Measurements from ENCODE around the gene SLC15A4.
"Not testable (repeated sequence)": the region's sequence is repeated elsewhere in the genome, so short reads cannot be mapped to it uniquely, and the experiment has no call there.

SLC15A4 gene

GRCh38 chr12:128844031-128844635 lies 20.4 kb upstream of the SLC15A4 start:
- DNase-seq (ENCODE audit: low spot score) = no peak

- no peak for DNase-seq (ENCODE audit: low spot score)
Observed at GRCh38 chr12:128843538-128843937, 19.8 kb upstream of the SLC15A4 start.

GRCh38 chr12:128842579-128842978 lies 18.8 kb upstream of the SLC15A4 start:
- no peak for DNase-seq (ENCODE audit: low spot score)

- DNase-seq (ENCODE audit: low spot score) = no peak
Observed at GRCh38 chr12:128840862-128841468, 17.2 kb upstream of the SLC15A4 start.

DNA sequence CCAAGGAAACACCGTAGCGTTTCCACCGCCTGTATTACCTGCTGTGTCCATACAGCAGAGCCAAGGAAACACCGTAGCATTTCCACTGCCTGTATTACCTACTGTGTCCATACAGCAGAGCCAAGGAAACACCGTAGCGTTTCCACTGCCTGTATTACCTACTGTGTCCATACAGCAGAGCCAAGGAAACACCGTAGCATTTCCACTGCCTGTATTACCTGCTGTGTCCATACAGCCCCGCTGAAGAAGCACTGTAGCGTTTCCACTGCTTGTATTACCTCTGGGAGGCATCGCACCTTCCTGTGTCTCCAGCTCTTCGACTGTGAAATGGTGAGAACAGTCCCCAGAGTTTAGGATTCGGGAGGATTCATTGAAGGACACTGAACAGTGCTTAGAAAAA lies 16.1 kb upstream of the SLC15A4 start:
- DNase-seq (ENCODE audit: low spot score) = not testable (repeated sequence)

DNA sequence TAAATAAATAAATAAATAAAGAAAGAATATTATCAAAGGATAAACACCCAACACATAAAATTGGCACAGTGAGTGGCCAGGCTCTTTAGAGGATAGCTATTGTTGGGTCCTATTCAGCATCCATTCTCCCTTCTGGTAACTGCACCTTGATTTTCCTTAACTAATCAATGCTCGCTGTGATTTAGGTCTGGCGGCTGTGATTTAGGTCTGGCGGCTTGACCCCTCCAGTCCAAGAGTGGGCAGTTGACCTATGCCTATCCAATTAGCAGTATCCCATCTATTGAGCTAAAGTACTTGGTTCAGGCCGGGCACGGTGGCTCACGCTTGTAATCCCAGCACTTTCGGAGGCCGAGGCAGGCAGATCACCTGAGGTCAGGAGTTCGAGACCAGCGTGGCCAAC lies 9.7 kb upstream of the SLC15A4 start:
- DNase-seq (ENCODE audit: low spot score) = no peak

DNA sequence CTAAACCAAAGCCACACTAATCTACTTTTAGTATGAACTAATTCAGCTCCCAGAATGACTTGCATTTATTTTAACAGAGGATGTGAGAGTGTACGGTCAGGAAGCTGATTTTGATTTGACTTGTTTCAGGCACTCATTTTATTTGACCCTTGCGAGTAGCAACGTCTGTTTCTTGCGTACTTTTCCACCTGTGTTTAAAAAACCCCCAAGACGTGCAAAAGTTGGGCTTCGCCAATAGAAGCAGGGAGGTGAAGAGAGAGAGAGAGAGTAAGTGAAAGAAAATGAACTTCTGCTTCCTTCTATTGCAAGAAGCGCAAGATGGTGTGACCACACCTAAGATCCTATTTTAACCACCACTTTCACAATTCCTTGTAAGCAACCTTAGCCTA lies 6.7 kb upstream of the SLC15A4 start:
- no peak for DNase-seq (ENCODE audit: low spot score)

DNA sequence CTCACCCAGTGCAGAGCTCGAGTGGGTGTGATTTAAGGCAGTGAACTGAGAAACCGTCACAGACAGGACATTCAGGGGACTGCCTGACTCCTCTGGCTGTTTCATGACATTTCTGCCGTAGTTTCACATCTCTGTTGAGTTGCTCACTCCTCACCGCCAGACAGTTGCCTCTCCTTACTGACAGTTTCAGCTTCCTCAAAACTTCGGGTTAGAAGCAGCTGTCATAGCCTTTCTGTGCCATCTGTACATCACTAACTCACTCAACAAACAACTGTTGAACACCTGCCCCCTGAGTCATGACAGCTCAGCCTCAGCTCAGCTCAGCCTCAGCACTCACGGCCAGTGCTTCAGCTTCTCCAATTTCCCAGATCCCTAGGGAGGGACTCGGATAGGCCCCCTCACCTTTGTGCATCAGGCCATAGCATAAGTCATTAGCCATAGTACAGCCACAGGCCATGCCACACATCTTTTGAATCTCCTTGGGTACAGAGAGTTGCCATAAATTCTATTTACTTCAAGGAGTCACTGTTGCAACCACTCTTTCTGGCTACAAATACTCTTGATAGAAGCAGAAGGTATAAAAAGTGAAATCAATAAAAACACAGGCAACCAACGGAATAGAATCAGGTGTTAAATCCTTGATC lies 6.2 kb upstream of the SLC15A4 start:
- DNase-seq (ENCODE audit: low spot score) = no peak

- no peak for DNase-seq (ENCODE audit: low spot score)
Observed at GRCh38 chr12:128827724-128828123, 4.0 kb upstream of the SLC15A4 start.

- no peak for DNase-seq (ENCODE audit: low spot score)
Observed at GRCh38 chr12:128825835-128826234, 2.1 kb upstream of the SLC15A4 start.

- DNase-seq (ENCODE audit: low spot score) = peak; percentile 3
Observed at GRCh38 chr12:128823216-128823915, 392 bp downstream of the SLC15A4 start.

- no peak for DNase-seq (ENCODE audit: low spot score)
Observed at GRCh38 chr12:128820723-128821432, 2.9 kb downstream of the SLC15A4 start.

GRCh38 chr12:128820253-128820652 lies 3.5 kb downstream of the SLC15A4 start:
- no peak for DNase-seq (ENCODE audit: low spot score)

DNA sequence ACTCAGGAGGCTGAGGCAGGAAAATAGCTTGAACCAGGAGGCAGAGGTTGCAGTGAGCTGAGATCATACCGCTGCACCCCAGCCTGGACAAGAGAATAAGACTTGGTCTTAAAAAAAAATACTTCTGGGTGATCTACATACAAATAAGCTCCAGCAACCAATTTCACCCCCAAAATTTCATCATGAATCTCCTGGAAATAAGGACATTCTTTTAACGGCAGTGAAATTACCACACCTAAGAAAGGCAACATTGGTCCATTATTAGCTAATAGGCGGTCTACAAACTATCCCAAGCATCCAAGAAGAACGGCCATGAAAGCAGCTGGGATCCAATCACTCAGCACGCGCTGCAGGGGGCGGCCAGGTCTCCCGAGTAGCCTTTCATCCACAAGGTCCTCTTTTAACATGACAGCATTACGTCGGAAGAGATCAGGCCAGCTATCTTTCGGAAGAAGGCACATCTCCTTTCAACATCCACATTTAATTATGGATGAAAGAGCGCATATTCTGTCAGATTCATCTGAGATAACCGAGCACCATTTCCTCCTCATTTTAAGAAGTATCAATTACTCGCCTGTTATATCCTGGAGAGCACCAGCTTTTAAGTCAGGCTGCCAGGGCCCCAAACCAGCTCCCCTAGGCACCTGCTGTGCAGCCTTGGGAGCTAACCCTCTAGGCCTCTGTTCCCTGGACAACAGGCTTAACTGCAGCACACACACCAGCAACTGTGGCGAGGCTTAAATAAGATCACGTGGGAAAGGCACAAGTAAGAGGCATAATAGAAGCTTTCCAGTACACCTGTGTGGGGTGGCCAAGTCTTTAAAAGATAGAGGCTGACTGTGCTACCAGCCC lies 4.2 kb downstream of the SLC15A4 start:
- no peak for DNase-seq (ENCODE audit: low spot score)

- DNase-seq (ENCODE audit: low spot score) = peak; percentile 35
Observed at GRCh38 chr12:128818065-128819022, 5.4 kb downstream of the SLC15A4 start.

- DNase-seq (ENCODE audit: low spot score) = no peak
Observed at GRCh38 chr12:128817111-128818015, 6.4 kb downstream of the SLC15A4 start.

- no peak for DNase-seq (ENCODE audit: low spot score)
Observed at GRCh38 chr12:128816643-128816920, 7.2 kb downstream of the SLC15A4 start.

GRCh38 chr12:128815779-128816642 lies 7.7 kb downstream of the SLC15A4 start:
- no peak for DNase-seq (ENCODE audit: low spot score)

Data from LoVo (cell line).